ENCODE measurements around the gene TTLL13.

DNA sequence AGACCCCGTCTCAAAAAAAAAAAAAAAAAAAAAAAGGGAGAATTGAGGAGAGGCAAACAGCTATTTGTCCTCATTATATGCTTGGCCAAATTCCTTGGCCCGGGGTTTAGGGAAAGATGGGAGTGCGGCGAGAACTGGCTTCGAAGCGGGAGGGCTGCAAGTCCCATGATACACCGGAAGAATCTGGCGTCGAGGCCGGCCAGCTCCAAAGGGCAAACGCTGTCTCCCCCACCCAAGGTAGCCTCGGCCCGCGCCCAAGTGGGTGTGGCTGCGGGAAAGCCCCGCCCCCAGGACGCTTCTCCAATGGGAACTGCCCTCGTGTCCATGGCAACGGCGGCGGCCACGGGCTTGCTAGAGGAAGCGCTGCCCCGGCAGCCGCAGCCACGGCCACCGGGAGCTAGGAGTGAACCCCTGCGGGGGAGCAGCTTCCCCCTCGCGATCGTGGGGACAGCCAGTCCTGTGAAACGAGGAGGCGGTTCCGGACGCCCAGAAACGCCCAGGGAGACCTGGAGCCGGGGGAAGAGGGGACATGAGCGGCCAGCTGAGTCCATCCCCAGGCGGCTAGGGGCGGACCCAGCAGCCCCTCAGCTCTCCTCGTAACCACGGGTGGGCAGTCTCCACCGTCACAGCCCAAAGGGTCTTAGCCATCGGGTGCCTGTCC lies at the start of gene TTLL13:
- no peak for TF ChIP-seq RAD21 (IDR thresholded peaks at IDR 0.05; ENCODE audit: low read depth)
- TF ChIP-seq, protein P1, sequence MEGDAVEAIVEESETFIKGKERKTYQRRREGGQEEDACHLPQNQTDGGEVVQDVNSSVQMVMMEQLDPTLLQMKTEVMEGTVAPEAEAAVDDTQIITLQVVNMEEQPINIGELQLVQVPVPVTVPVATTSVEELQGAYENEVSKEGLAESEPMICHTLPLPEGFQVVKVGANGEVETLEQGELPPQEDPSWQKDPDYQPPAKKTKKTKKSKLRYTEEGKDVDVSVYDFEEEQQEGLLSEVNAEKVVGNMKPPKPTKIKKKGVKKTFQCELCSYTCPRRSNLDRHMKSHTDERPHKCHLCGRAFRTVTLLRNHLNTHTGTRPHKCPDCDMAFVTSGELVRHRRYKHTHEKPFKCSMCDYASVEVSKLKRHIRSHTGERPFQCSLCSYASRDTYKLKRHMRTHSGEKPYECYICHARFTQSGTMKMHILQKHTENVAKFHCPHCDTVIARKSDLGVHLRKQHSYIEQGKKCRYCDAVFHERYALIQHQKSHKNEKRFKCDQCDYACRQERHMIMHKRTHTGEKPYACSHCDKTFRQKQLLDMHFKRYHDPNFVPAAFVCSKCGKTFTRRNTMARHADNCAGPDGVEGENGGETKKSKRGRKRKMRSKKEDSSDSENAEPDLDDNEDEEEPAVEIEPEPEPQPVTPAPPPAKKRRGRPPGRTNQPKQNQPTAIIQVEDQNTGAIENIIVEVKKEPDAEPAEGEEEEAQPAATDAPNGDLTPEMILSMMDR (IDR thresholded peaks at IDR 0.05 in 2 of 3, conservative IDR thresholded peaks at IDR 0.05 in 1 of 3; ENCODE audit: borderline replicate concordance in 1 of 3, insufficient read depth in 1 of 3, low read depth in 2 of 3, low read length in 2 of 3), result no peak
- TF ChIP-seq EZH2phosphoT487 (IDR thresholded peaks at IDR 0.05; ENCODE audit: borderline replicate concordance), result no peak
- 0 out of 2 replicates have a peak, but pooled peaks have one; percentile 36 for TF ChIP-seq SP1 (IDR thresholded peaks at IDR 0.05; ENCODE audit: low read depth)
